K562 (cell line): Measurements from ENCODE around the gene STEAP2.

Source experiments
- POLR2AphosphoS5 ChIP-seq: IDR thresholded peaks from 2 replicates; pipeline ENCODE4 v1.6.1; 2011; ENCODE audit warnings: mild to moderate bottlenecking, low read depth, low read length, moderate library complexity; ENCODE audit not compliant: control insufficient read depth, insufficient read depth
- SREBF2 ChIP-seq: sonication (generic); formaldehyde crosslinking; IDR thresholded peaks from 2 replicates; pipeline ENCODE4 v1.4.0; 2020; ENCODE audit warnings: mild to moderate bottlenecking, missing genetic modification reagents
- ZNF766 ChIP-seq: fragments of 200-800 bp; sonication (Bioruptor generic); conservative IDR thresholded peaks from 2 replicates; pipeline ENCODE4 v1.6.1; 2016; ENCODE audit warnings: missing genetic modification characterization, missing compliant biosample characterization
- TF ChIP-seq, protein P1 (sequence below): sonication (generic); formaldehyde crosslinking; IDR thresholded peaks from 2 replicates; pipeline ENCODE4 v1.8.1; 2023; ENCODE audit warnings: mild to moderate bottlenecking, missing genetic modification reagents
- TF ChIP-seq, protein P2 (sequence below), 3 experiments: IDR thresholded peaks in 2 of 3; conservative IDR thresholded peaks in 1 of 3; 2 replicates each; pipeline ENCODE4 v1.5.1; 2011 to 2012; ENCODE audit warnings: low read length in 3 of 3, mild to moderate bottlenecking in 3 of 3, control low read depth in 2 of 3, improper control_type of control experiment in 1 of 3, inconsistent platforms in 1 of 3, low read depth in 1 of 3, mixed read lengths in 1 of 3, moderate library complexity in 1 of 3; ENCODE audit not compliant: insufficient read depth in 2 of 3

- TF ChIP-seq POLR2AphosphoS5 (peak; percentile 36; the same call in 1 of the 2 replicates), ZNF766 (CRISPR knock-in tag) (no peak), SREBF2 (CRISPR knock-in tag) (no peak)
- TF ChIP-seq, protein P1, sequence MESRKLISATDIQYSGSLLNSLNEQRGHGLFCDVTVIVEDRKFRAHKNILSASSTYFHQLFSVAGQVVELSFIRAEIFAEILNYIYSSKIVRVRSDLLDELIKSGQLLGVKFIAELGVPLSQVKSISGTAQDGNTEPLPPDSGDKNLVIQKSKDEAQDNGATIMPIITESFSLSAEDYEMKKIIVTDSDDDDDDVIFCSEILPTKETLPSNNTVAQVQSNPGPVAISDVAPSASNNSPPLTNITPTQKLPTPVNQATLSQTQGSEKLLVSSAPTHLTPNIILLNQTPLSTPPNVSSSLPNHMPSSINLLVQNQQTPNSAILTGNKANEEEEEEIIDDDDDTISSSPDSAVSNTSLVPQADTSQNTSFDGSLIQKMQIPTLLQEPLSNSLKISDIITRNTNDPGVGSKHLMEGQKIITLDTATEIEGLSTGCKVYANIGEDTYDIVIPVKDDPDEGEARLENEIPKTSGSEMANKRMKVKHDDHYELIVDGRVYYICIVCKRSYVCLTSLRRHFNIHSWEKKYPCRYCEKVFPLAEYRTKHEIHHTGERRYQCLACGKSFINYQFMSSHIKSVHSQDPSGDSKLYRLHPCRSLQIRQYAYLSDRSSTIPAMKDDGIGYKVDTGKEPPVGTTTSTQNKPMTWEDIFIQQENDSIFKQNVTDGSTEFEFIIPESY (CRISPR knock-in tag) = no peak
- TF ChIP-seq, protein P2, sequence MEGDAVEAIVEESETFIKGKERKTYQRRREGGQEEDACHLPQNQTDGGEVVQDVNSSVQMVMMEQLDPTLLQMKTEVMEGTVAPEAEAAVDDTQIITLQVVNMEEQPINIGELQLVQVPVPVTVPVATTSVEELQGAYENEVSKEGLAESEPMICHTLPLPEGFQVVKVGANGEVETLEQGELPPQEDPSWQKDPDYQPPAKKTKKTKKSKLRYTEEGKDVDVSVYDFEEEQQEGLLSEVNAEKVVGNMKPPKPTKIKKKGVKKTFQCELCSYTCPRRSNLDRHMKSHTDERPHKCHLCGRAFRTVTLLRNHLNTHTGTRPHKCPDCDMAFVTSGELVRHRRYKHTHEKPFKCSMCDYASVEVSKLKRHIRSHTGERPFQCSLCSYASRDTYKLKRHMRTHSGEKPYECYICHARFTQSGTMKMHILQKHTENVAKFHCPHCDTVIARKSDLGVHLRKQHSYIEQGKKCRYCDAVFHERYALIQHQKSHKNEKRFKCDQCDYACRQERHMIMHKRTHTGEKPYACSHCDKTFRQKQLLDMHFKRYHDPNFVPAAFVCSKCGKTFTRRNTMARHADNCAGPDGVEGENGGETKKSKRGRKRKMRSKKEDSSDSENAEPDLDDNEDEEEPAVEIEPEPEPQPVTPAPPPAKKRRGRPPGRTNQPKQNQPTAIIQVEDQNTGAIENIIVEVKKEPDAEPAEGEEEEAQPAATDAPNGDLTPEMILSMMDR (IDR thresholded peaks at IDR 0.05 in 2 of 3, conservative IDR thresholded peaks at IDR 0.05 in 1 of 3; ENCODE audit: insufficient read depth in 2 of 3, low read depth in 1 of 3, low read length in 3 of 3) = peak; percentile 24 to 34 (median 26); a peak in 2 of 6 replicates
Observed at GRCh38 chr7:90244909-90245851, 33.6 kb downstream of the STEAP2 start, which contains the start of gene CFAP69.
